K562 (cell line): ENCODE results near the gene SLC34A3. TPM values are rescaled to one million over a fixed set of nuclear protein-coding genes. Genes with fewer than 3 reads are reported as not detected.
A peak's percentile ranks its signal among the peaks of the same experiment; 100 is the strongest.

Source experiments
- ATAC-seq: fragments of 200-7000 bp; cut with Tn5 transposase; 3 replicates; pipeline ENCODE4 v1.9.1; 2020; ENCODE audit warnings: moderate library complexity
- BruUV-seq: library from RNA; stranded (reverse); fragments of 400-500 nt; replicated peaks from 2 replicates; lab custom pipeline; 2021; lab: Mats Ljungman, UMichigan
- CTCF ChIA-PET: fragments of 300-600 bp; formaldehyde crosslinking; extraction: SDS; loops from one replicate; lab custom pipeline; 2021; ENCODE audit warnings: low intra/inter-chr PET ratio; lab: Yijun Ruan, JAX
- POLR2A ChIA-PET: fragments of 300-600, 350-650 bp; sonication (Branson Sonifier 250); formaldehyde crosslinking; extraction: SDS; loops from one replicate; lab custom pipeline; 2021; ENCODE audit warnings: antibody characterized with exemption, inconsistent platforms; lab: Yijun Ruan, JAX
- DNase-seq, 4 experiments: peaks; one replicate each; pipeline versions ENCODE4 v3.0.0 to v3.0.0-alpha.2; 2011 to 2018; ENCODE audit warnings: low spot score in 3 of 4, mixed read lengths in 3 of 4; ENCODE audit errors: extremely low read depth in 1 of 4
- FAIRE-seq: peaks from 2 replicates; lab custom pipeline; 2011; peaks lifted over from hg19 to GRCh38; lab: Jason Lieb, UNC
- H2AFZ ChIP-seq: 2 replicates; pipeline ENCODE4 v1.6.0; 2011; ENCODE audit warnings: low read depth, low read length, control low read depth, inconsistent platforms
- H3K27ac ChIP-seq: fragments of 200-600 bp; 3 replicates; pipeline ENCODE4 v1.8.0; 2011; ENCODE audit warnings: low read depth, mild to moderate bottlenecking, control low read depth, inconsistent platforms, low read length, moderate library complexity, mixed read lengths; ENCODE audit errors: extremely low read depth
- H3K27me3 ChIP-seq, 2 experiments: fragments of 300-600 bp in 1 of 2; 2 replicates in 1 of 2; 3 replicates in 1 of 2; pipeline versions ENCODE4 v1.6.0 to v1.8.0; 2011; ENCODE audit warnings: inconsistent platforms in 2 of 2, low read length in 2 of 2, mild to moderate bottlenecking in 1 of 2, mixed read lengths in 1 of 2, moderate library complexity in 1 of 2; ENCODE audit not compliant: control insufficient read depth in 2 of 2, insufficient read depth in 2 of 2
- H3K36me3 ChIP-seq: fragments of 300-600 bp; 3 replicates; pipeline ENCODE4 v1.8.0; 2011; ENCODE audit warnings: mild to moderate bottlenecking, low read length, inconsistent platforms; ENCODE audit not compliant: control insufficient read depth, insufficient read depth
- H3K4me1 ChIP-seq, 2 experiments: fragments of 200-600 bp in 1 of 2; replicated peaks in 1 of 2; 2 replicates in 1 of 2; 3 replicates in 1 of 2; pipeline versions ENCODE4 v1.5.1 to v1.8.0; 2011; ENCODE audit warnings: inconsistent platforms in 2 of 2, low read length in 2 of 2, mild to moderate bottlenecking in 1 of 2, mixed read lengths in 1 of 2, moderate library complexity in 1 of 2; ENCODE audit not compliant: control insufficient read depth in 2 of 2, insufficient read depth in 2 of 2
- H3K4me2 ChIP-seq: 2 replicates; pipeline ENCODE4 v1.6.1; 2011; ENCODE audit warnings: low read length, control low read depth, inconsistent platforms, mixed read lengths; ENCODE audit not compliant: insufficient read depth
- H3K4me3 ChIP-seq: fragments of 200-600 bp; sonication (generic), shearing (Covaris generic); 2 replicates; pipeline ENCODE4 v1.5.1; 2016; ENCODE audit warnings: control low read depth, inconsistent platforms
- H3K79me2 ChIP-seq: fragments of 200-600 bp; 3 replicates; pipeline ENCODE4 v1.8.0; 2011; ENCODE audit warnings: low read length, inconsistent platforms; ENCODE audit not compliant: control insufficient read depth, insufficient read depth
- H3K9ac ChIP-seq, 2 experiments: 2 replicates each; pipeline versions ENCODE4 v1.6.0 to v1.6.1; 2011; ENCODE audit warnings: low read depth in 2 of 2, low read length in 2 of 2, control low read depth in 1 of 2, inconsistent platforms in 1 of 2, mild to moderate bottlenecking in 1 of 2, mixed read lengths in 1 of 2; ENCODE audit not compliant: insufficient read depth in 1 of 2
- H3K9me1 ChIP-seq: one replicate; pipeline ENCODE4 v1.6.0; 2011; ENCODE audit warnings: inconsistent platforms, mild to moderate bottlenecking, low read length, moderate library complexity; ENCODE audit not compliant: control insufficient read depth, insufficient read depth
- H3K9me3 ChIP-seq: replicated peaks from 2 replicates; pipeline ENCODE4 v1.5.1; 2011; ENCODE audit warnings: low read depth, low read length, inconsistent platforms; ENCODE audit not compliant: control insufficient read depth, insufficient read depth
- H4K20me1 ChIP-seq: replicated peaks from 2 replicates; pipeline ENCODE4 v1.6.1; 2011; ENCODE audit warnings: low read length, inconsistent platforms, mixed read lengths; ENCODE audit not compliant: control insufficient read depth, insufficient read depth
- HLTF ChIP-seq: fragments of 450-650 bp; IDR thresholded peaks from 2 replicates; pipeline ENCODE4 v1.6.1; 2016
- POLR2G ChIP-seq: fragments of 200-400 bp; formaldehyde crosslinking; IDR thresholded peaks from 2 replicates; pipeline ENCODE4 v1.6.1; 2017; ENCODE audit warnings: low read depth, mild to moderate bottlenecking, antibody characterized with exemption, low read length, moderate library complexity
- ZBTB7A ChIP-seq: IDR thresholded peaks from 2 replicates; pipeline ENCODE4 v1.6.1; 2011; ENCODE audit warnings: low read depth, mild to moderate bottlenecking, low read length, moderate library complexity, borderline replicate concordance; ENCODE audit not compliant: control insufficient read depth
- ZFP36 ChIP-seq: fragments of 150-350 bp; IDR thresholded peaks from 2 replicates; pipeline ENCODE4 v1.6.1; 2018; ENCODE audit warnings: low read length, low read depth; ENCODE audit not compliant: partially characterized antibody
- WGBS: fragments of 100-300 bp; shearing (Covaris generic); methylation state at CpG from one replicate; pipeline ENCODE4 v1.1.6; 2016; ENCODE audit warnings: low coverage, mixed read lengths; ENCODE audit not compliant: insufficient coverage; ENCODE audit errors: missing lambda C conversion rate; 5-methylcytosine and 5-hydroxymethylcytosine counted together
- in situ Hi-C: fragments of 300-500 bp; cut with MboI; formaldehyde crosslinking; loops from 4 replicates; pipeline ENCODE4 v1.15.0; 2018; ENCODE audit warnings: inconsistent platforms, mixed read lengths
- intact Hi-C: fragments of 100-400 bp; cut with micrococcal nuclease; formaldehyde crosslinking; loops from 2 replicates; pipeline ENCODE4 v1.14.2; 2022
- polyA plus RNA-seq, 8 experiments: library from polyadenylated mRNA; depleted of rRNA in 4 of 8; stranded (reverse) in 5 of 8; unstranded in 3 of 8; fragments of >200 nt; fragmentation: Nextera tagmentation in 2 of 8; fragmentation: Illumina TruSeq in 1 of 8; extraction: Ambion mirVana in 2 of 8; extraction: Trizol in 1 of 8; gene quantifications; 2 replicates each; pipeline versions ENCODE4 v1.2.1 to v1.2.3, GENCODE V29; 2011 to 2014; ENCODE audit warnings: inconsistent platforms in 1 of 8, missing spikeins in 1 of 8
- total RNA-seq, 7 experiments: library from RNA; depleted of rRNA in 6 of 7; stranded (reverse); fragments of >200 nt in 6 of 7; fragmentation: Illumina TruSeq in 2 of 7; extraction: Trizol in 2 of 7; gene quantifications; 2 replicates each; pipeline versions ENCODE4 v1.2.1 to v1.2.3, GENCODE V29; 2011 to 2021; ENCODE audit warnings: low replicate concordance in 1 of 7
- TF ChIP-seq, protein P1 (sequence below): sonication (generic); formaldehyde crosslinking; IDR thresholded peaks from 2 replicates; pipeline ENCODE4 v1.9.0; 2022; ENCODE audit warnings: mild to moderate bottlenecking, missing genetic modification reagents
- TF ChIP-seq, protein P2 (sequence below): fragments of 450-650 bp; formaldehyde crosslinking; IDR thresholded peaks from 2 replicates; pipeline ENCODE4 v1.4.0; 2022; ENCODE audit warnings: mild to moderate bottlenecking, moderate library complexity

SLC34A3 gene
- total and polyA plus RNA-seq, 9 of the 15 experiments (the other 6 are each of a cell fraction or from before 2014, with no cell fraction given), result not detected

DNA sequence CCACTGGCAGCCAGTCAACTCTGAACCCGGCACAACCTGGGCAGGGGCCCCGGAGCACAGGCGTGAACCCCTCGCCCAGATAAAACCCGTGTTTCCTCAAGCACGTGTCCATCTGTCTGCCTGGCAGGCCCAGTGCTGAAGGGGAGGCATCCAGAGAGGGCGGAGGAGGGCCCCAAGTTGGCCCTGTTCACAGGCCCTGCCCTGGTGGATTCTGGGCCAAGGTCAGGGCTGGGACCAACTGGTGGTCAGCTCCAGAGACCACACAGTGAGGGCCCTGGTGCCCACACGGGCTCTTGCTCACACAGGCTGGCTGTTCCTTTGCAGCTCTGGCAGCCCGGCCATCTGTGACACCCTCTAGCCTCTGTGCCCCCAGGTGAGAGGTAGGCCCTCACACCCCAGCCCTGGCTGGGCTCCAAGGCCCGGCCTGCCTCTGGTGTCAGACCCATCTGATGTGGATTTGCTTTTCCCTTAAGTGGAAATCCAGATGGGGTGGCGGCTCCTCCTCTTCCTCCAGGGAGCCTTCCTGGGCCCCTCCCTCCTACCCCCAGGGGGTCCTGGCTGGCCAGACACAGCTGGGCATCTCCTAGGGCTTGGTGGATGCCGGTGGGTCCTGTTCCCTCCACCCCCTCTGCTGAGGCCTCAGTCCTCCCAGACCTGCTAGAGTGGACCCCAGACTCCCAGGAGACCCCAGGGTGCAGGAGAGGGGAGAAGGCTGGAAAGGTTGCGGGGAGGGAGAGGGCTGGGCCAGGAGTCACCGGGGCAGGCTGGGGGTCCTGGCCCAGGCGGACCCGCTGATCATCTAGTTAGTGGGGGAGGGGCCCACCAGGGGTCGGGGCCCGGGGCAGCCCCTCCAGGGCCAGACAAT, 19.9 kb downstream of the SLC34A3 start:
- H3K27ac ChIP-seq, result no peak overlapping the region
- intact Hi-C loops, result no loop called here
- in situ Hi-C loops, result no loop called here
- H4K20me1 ChIP-seq, result no peaks in the 10 kb centered on the region; the same call in 1 of the 2 replicates
- H3K4me2 ChIP-seq, result no peak overlapping the region
- no peak overlapping the region for H3K4me3 ChIP-seq
- POLR2A ChIA-PET, result interaction anchor here (1.2 to 8.3 kb wide), 2 partner anchors 8 to 41 kb away, joined by 4 to 221 read pairs; partner anchors contain the start of gene TUBB4B
- H2AFZ ChIP-seq, result no peak overlapping the region
- H3K36me3 ChIP-seq, result no peaks in the 10 kb centered on the region
- H3K27me3 ChIP-seq, result no peaks in the 10 kb centered on the region
- H3K4me1 ChIP-seq, result peaks cover 7 to 73% of the 10 kb centered on the region in 2 experiments; a peak in 4 of 5 replicates
- no peak for ATAC-seq
- peaks cover 16% of the 10 kb centered on the region for H3K79me2 ChIP-seq
- 67% methylated on average over 12 of the region's 18 CpGs for WGBS
- CTCF ChIA-PET, result no interaction called here
- no peak for DNase-seq
- TF ChIP-seq, protein P1, sequence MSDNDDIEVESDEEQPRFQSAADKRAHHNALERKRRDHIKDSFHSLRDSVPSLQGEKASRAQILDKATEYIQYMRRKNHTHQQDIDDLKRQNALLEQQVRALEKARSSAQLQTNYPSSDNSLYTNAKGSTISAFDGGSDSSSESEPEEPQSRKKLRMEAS (CRISPR knock-in tag), result peak; percentile 56
- TF ChIP-seq, protein P2, sequence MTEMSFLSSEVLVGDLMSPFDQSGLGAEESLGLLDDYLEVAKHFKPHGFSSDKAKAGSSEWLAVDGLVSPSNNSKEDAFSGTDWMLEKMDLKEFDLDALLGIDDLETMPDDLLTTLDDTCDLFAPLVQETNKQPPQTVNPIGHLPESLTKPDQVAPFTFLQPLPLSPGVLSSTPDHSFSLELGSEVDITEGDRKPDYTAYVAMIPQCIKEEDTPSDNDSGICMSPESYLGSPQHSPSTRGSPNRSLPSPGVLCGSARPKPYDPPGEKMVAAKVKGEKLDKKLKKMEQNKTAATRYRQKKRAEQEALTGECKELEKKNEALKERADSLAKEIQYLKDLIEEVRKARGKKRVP (CRISPR knock-in tag), result no peak
- TF ChIP-seq POLR2G (peak; percentile 28; the same call in 1 of the 2 replicates), ZBTB7A (0 out of 2 replicates have a peak, but pooled peaks have one; percentile 33), ZFP36 (peak; percentile 62), HLTF (no peak)
- BruUV-seq, result no TSS peak
- no peak for FAIRE-seq
- H3K9ac ChIP-seq, result peak overlapping the region in 1 of 2 experiments; percentile 85; a peak in 2 of 4 replicates
- no peaks in the 10 kb centered on the region for H3K9me3 ChIP-seq
- no peaks in the 10 kb centered on the region for H3K9me1 ChIP-seq
